ENCODE data around the gene NPIPA2. TPM values are rescaled to one million over a fixed set of nuclear protein-coding genes. Genes with fewer than 3 reads are reported as not detected.
"Not testable (repeated sequence)": the region's sequence is repeated elsewhere in the genome, so short reads cannot be mapped to it uniquely, and the experiment has no call there.

The NPIPA2 gene
- total and polyA plus RNA-seq, 2 experiments from 2014 or later, result 0.20 to 5.4 TPM

DNA sequence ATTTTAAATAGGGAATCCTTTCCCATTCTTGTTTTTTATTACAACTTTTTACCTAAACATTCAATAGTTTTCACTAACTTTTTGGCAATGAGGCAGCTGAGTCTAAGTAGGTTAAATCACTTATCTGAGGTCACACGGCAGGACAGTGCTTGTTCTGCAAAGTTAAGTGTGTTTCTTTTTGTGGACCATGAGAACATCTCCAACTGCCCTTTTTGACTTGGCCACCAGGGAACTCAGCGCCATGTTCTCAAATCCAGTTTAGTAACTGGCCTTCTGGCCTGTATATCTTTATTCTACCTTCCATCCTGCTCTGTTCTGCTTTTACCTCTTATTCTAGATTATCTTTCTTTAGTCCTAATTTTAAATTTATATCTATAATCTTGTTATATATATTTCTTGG is 31.3 kb downstream of the NPIPA2 start:
- H3K4me1 ChIP-seq (ENCODE audit: insufficient read depth); H2AFZ ChIP-seq; H3K79me2 ChIP-seq; H3K36me3 ChIP-seq (replicated peaks; ENCODE audit: insufficient read depth, low read depth); H3K4me3 ChIP-seq; H3K4me2 ChIP-seq; H3K27me3 ChIP-seq; DNase-seq (ENCODE audit: low spot score); H4K20me1 ChIP-seq (ENCODE audit: insufficient read depth, poor library complexity, severe bottlenecking); H3K9me2 ChIP-seq (replicated peaks; ENCODE audit: insufficient read depth); H3K27ac ChIP-seq; H3K9me3 ChIP-seq (ENCODE audit: low read depth): not testable (repeated sequence)
- WGBS (ENCODE audit: low lambda C conversion rate, missing lambda C conversion rate), result no CpG with 5 or more reads among the region's 2 CpGs

DNA sequence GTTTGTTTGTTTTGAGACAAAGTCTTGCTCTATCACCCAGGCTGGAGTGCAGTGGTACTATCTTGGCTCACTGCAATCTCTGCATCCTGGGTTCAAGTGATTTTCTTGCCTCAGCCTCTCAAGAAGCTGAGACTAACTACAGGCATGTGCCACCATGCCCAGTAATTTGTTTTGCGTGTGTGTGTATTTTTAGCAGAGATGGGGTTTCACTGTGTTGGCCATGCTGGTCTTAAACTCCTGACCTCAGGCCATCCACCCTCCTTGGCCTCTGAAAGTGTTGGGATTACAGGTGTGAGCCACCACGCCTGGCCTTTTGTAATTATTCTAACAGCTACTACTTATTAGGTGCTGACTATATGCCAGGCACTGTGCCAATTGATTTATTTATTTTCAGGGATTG is 33.3 kb downstream of the NPIPA2 start:
- WGBS (ENCODE audit: low lambda C conversion rate, missing lambda C conversion rate), result 100% methylated on average over 1 of the region's 2 CpGs
- not testable (repeated sequence) for H4K20me1 ChIP-seq (ENCODE audit: insufficient read depth, poor library complexity, severe bottlenecking); H3K9me2 ChIP-seq (replicated peaks; ENCODE audit: insufficient read depth); DNase-seq (ENCODE audit: low spot score); H3K27me3 ChIP-seq; H3K79me2 ChIP-seq; H3K27ac ChIP-seq; H3K9me3 ChIP-seq (ENCODE audit: low read depth); H3K4me1 ChIP-seq (ENCODE audit: insufficient read depth); H2AFZ ChIP-seq; H3K4me2 ChIP-seq; H3K36me3 ChIP-seq (replicated peaks; ENCODE audit: insufficient read depth, low read depth); H3K4me3 ChIP-seq

DNA sequence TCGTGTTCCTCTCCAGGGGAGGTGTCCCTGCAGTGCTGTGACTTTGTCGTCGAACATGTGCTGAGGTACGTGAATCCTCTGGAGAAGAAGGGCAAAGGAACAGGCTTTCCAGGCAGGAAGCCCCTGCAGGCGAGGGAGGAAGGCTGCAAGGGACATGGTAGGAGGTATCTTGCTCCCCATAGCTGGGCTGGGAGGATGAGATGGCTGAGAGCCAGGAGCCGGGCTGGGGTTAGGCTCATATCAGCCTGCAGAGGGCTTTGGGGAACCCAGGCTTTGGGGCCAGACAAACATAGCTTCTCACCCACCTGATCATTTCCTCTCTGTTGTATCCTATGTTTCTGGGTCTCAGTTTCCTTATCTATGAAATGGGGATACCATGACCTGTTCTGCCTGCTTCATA is 34.4 kb downstream of the NPIPA2 start:
- DNase-seq (ENCODE audit: low spot score); H3K9me3 ChIP-seq (ENCODE audit: low read depth); H3K27ac ChIP-seq; H3K4me1 ChIP-seq (ENCODE audit: insufficient read depth); H3K4me2 ChIP-seq; H3K36me3 ChIP-seq (replicated peaks; ENCODE audit: insufficient read depth, low read depth); H4K20me1 ChIP-seq (ENCODE audit: insufficient read depth, poor library complexity, severe bottlenecking); H3K27me3 ChIP-seq; H3K79me2 ChIP-seq; H3K4me3 ChIP-seq; H2AFZ ChIP-seq; H3K9me2 ChIP-seq (replicated peaks; ENCODE audit: insufficient read depth): not testable (repeated sequence)
- WGBS (ENCODE audit: low lambda C conversion rate, missing lambda C conversion rate), result no CpG with 5 or more reads among the region's 6 CpGs

DNA sequence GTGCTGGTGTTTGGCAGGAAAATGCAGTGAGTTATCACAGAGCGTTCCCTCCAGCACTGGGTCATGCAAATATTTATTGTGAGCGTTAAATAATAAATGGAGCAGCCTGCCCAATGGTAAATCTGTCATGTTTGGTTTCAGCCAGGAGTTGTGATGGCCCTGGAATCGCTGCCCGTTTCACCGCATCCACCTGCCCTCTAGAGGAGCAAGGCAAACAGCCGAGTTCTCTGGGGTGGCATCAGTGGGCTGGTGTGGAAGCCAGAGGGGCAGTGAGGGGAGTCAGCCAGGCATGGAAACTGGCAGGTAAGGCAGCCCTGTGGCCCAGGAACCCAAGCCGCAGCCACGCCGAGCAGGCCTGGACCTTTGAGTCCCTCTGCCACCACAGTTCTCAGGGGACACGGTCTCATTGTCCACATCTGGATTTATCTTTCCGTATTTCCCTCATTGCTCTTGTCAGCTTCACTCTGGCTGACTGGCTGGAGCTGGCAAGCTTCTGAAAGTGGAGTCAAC is 37.1 kb downstream of the NPIPA2 start:
- H2AFZ ChIP-seq; H4K20me1 ChIP-seq (ENCODE audit: insufficient read depth, poor library complexity, severe bottlenecking); H3K27me3 ChIP-seq; H3K9me3 ChIP-seq (ENCODE audit: low read depth); H3K4me3 ChIP-seq; H3K27ac ChIP-seq; H3K9me2 ChIP-seq (replicated peaks; ENCODE audit: insufficient read depth); H3K4me1 ChIP-seq (ENCODE audit: insufficient read depth); DNase-seq (ENCODE audit: low spot score); H3K4me2 ChIP-seq; H3K36me3 ChIP-seq (replicated peaks; ENCODE audit: insufficient read depth, low read depth); H3K79me2 ChIP-seq: not testable (repeated sequence)
- 89% methylated on average over 3 of the region's 11 CpGs for WGBS (ENCODE audit: low lambda C conversion rate, missing lambda C conversion rate)

DNA sequence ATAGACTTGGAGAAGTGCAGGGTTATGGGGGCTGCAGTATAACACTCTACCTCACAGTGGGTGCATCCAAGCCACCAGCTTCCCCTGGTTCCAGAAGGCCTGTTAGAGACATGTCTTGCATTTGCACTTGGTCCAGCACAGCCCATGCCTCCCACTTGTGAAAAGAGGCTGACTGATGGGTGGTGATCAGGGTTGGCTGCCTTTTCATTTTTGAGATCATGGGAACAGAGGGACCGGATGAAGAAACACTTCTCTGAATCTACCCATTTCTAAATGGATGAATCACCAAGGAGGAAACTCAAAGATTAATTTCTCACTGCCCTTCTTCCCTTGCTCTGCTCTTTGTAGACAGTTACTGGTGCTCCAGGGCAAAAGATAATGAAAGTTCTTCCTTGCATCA is 43.8 kb downstream of the NPIPA2 start:
- H3K27me3 ChIP-seq; H3K36me3 ChIP-seq (replicated peaks; ENCODE audit: insufficient read depth, low read depth); H3K4me3 ChIP-seq; H3K4me1 ChIP-seq (ENCODE audit: insufficient read depth); H3K79me2 ChIP-seq; H3K4me2 ChIP-seq; DNase-seq (ENCODE audit: low spot score); H3K9me2 ChIP-seq (replicated peaks; ENCODE audit: insufficient read depth); H4K20me1 ChIP-seq (ENCODE audit: insufficient read depth, poor library complexity, severe bottlenecking); H3K27ac ChIP-seq; H3K9me3 ChIP-seq (ENCODE audit: low read depth); H2AFZ ChIP-seq: not testable (repeated sequence)
- WGBS (ENCODE audit: low lambda C conversion rate, missing lambda C conversion rate), result no CpG with 5 or more reads among the region's 1 CpG

DNA sequence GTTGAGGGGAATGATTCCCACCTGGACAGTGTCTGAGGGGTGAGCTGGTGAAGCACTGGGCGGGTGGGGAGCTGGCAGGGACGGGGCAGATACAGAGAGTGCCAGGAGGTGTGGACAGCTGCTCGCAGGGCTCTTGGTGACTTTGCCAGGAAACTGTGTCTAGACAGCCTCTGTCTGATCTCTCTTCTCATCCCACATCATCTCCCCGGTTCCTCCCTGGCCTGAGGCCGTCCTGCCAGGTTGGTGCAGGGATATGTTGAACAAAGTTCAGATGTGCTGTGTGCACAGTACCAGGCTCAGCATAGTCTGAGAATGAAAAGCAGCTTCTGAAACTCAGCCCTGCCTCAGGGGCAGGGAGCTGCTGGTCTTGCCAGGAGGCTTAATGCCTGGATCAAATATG is 47.2 kb downstream of the NPIPA2 start:
- not testable (repeated sequence) for DNase-seq (ENCODE audit: low spot score); H3K4me3 ChIP-seq; H3K9me3 ChIP-seq (ENCODE audit: low read depth); H3K36me3 ChIP-seq (replicated peaks; ENCODE audit: insufficient read depth, low read depth); H4K20me1 ChIP-seq (ENCODE audit: insufficient read depth, poor library complexity, severe bottlenecking); H3K27me3 ChIP-seq; H3K4me1 ChIP-seq (ENCODE audit: insufficient read depth); H3K79me2 ChIP-seq; H3K4me2 ChIP-seq; H2AFZ ChIP-seq; H3K9me2 ChIP-seq (replicated peaks; ENCODE audit: insufficient read depth); H3K27ac ChIP-seq
- no CpG with 5 or more reads among the region's 5 CpGs for WGBS (ENCODE audit: low lambda C conversion rate, missing lambda C conversion rate)

DNA sequence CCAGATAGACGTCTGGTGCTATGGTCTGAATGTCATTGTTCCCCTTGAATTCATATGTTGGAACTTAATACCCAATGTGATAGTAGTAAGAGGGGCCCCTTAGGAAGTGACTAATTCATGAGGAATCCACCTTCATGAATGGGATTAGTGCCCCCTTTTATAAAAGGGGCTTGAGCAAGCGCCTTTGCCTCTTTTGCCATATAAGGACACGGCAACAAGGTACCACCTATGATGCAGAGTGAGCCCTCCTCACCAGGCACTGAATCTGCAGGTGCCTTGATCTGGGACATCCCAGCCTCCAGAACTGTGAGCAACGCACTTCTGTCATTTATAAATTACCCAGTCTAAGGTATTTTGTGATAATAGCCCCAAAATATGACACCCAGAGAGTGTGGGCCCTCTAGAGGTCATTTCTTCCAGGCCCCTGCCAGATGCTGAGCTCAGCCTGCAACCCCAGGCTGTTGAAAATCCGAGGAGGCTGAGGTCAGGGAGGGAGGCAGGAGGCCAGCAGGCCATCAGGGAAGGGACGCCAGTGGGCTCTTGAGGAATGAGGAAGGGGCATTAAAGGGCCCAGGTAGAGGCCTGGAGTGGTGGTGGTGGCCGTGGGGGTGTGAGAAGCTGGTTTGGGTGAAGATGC is 48.1 kb downstream of the NPIPA2 start:
- H3K79me2 ChIP-seq; H2AFZ ChIP-seq; H3K9me2 ChIP-seq (replicated peaks; ENCODE audit: insufficient read depth); H4K20me1 ChIP-seq (ENCODE audit: insufficient read depth, poor library complexity, severe bottlenecking); H3K36me3 ChIP-seq (replicated peaks; ENCODE audit: insufficient read depth, low read depth); H3K4me1 ChIP-seq (ENCODE audit: insufficient read depth); H3K4me3 ChIP-seq; H3K4me2 ChIP-seq; H3K27ac ChIP-seq; H3K27me3 ChIP-seq; H3K9me3 ChIP-seq (ENCODE audit: low read depth); DNase-seq (ENCODE audit: low spot score): not testable (repeated sequence)
- WGBS (ENCODE audit: low lambda C conversion rate, missing lambda C conversion rate), result no CpG with 5 or more reads among the region's 7 CpGs

DNA sequence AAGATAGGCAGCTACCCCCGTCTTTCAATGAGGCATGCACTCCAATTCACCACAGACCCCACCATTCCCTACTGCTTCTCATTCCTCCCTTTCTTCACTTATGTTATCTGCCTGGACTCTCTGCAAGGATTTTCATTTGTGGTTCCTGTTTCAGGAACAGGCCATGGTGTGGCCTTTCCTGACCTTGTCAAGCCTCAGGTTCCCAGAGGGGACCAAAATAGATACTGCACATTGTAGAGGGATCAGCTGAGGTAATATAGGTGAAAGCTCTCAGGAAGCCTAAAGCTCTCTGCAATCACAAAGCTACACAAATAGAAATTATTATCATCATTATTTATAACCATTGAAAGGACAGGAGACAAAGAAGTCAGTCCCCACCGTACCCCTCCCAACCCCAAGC is 50.6 kb downstream of the NPIPA2 start:
- no CpG with 5 or more reads among the region's 2 CpGs for WGBS (ENCODE audit: low lambda C conversion rate, missing lambda C conversion rate)
- not testable (repeated sequence) for DNase-seq (ENCODE audit: low spot score)

DNA sequence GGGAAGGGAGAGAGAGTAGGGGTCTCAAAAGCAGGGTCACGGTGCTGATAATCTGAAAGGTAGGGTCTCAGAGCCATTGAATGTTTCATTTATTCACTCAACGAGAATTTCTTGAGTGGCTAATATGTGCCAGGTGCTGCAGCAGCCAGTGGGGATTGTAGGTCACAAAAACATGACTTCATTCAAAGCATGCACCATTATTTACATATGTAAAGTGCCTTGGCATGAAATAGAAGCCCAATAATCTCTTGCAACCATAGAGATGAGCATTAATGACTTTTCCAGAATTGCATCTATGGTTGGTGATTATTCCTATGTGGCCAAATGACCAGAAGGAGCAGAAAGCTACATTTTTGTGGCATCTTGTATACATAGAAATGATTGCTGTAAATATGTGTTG is 55.2 kb downstream of the NPIPA2 start:
- not testable (repeated sequence) for H4K20me1 ChIP-seq (ENCODE audit: insufficient read depth, poor library complexity, severe bottlenecking); H3K36me3 ChIP-seq (replicated peaks; ENCODE audit: insufficient read depth, low read depth); H3K27ac ChIP-seq; H3K79me2 ChIP-seq; H3K4me2 ChIP-seq; H2AFZ ChIP-seq; H3K27me3 ChIP-seq; H3K9me3 ChIP-seq (ENCODE audit: low read depth); DNase-seq (ENCODE audit: low spot score); H3K9me2 ChIP-seq (replicated peaks; ENCODE audit: insufficient read depth); H3K4me3 ChIP-seq; H3K4me1 ChIP-seq (ENCODE audit: insufficient read depth)
- no CpG with 5 or more reads among the region's 2 CpGs for WGBS (ENCODE audit: low lambda C conversion rate, missing lambda C conversion rate)

More for the DNA sequence above, 50.6 kb downstream of the NPIPA2 start:
- not testable (repeated sequence) for H3K27me3 ChIP-seq; H2AFZ ChIP-seq; H3K79me2 ChIP-seq; H3K36me3 ChIP-seq (replicated peaks; ENCODE audit: insufficient read depth, low read depth); H3K9me2 ChIP-seq (replicated peaks; ENCODE audit: insufficient read depth); H3K9me3 ChIP-seq (ENCODE audit: low read depth); H4K20me1 ChIP-seq (ENCODE audit: insufficient read depth, poor library complexity, severe bottlenecking); H3K27ac ChIP-seq; H3K4me2 ChIP-seq; H3K4me1 ChIP-seq (ENCODE audit: insufficient read depth); H3K4me3 ChIP-seq

Data from hepatocyte (in vitro differentiated cells).